MM.1S (cell line): ENCODE measurements around the gene OR14I1.

ENCODE experiments used
- CTCF ChIP-seq: fragments of 300-600 bp; sonication (generic); IDR thresholded peaks from 2 replicates; pipeline ENCODE4 v1.5.1; 2016; ENCODE audit warnings: antibody characterized with exemption, low read length, mixed read lengths
- EZH2 ChIP-seq: fragments of 300-600 bp; sonication (generic); optimal IDR thresholded peaks from 2 replicates; pipeline ENCODE3; 2017; ENCODE audit warnings: low read depth, mild to moderate bottlenecking, antibody characterized with exemption, low read length, mixed read lengths

- TF ChIP-seq CTCF (peak; percentile 57), EZH2 (no peak)
Observed at GRCh38 chr1:248703674-248704073, 1.1 kb upstream of the OR14I1 start.
